Spleen (tissue), 7 donors: ENCODE results near the gene VIPR1.

Experiments
- POLR2A ChIP-seq, 3 donors: fragments of 450-650 bp; IDR thresholded peaks; one replicate each; pipeline ENCODE4 v1.5.1; 2017; ENCODE audit warnings: antibody characterized with exemption in 3 of 3, mild to moderate bottlenecking in 1 of 3
- POLR2AphosphoS5 ChIP-seq, 3 donors: sonication (generic); formaldehyde crosslinking; IDR thresholded peaks; one replicate each; pipeline ENCODE4 v1.5.1; 2017; ENCODE audit warnings: antibody characterized with exemption in 3 of 3
- TF ChIP-seq, protein P1 (sequence below), 11 experiments: fragments of 200-600 bp in 7 of 11; fragments of 450-650 bp in 4 of 11; sonication (generic) in 4 of 11; IDR thresholded peaks in 8 of 11; conservative IDR thresholded peaks in 3 of 11; 1 replicate in 7 of 11; 2 replicates in 4 of 11; pipeline versions ENCODE4 v1.4.0 to v1.8.0; 2016 to 2021; ENCODE audit warnings: antibody characterized with exemption in 11 of 11, inconsistent platforms in 4 of 11, mild to moderate bottlenecking in 1 of 11
- donor health status: DM: no; HTN: no; CAD: no; lungs with moderate emphysema.
- donor health status: DM: no; HTN: no; CAD: no.
- donor health status: DM: no; HTN: no; CAD: no.

DNA sequence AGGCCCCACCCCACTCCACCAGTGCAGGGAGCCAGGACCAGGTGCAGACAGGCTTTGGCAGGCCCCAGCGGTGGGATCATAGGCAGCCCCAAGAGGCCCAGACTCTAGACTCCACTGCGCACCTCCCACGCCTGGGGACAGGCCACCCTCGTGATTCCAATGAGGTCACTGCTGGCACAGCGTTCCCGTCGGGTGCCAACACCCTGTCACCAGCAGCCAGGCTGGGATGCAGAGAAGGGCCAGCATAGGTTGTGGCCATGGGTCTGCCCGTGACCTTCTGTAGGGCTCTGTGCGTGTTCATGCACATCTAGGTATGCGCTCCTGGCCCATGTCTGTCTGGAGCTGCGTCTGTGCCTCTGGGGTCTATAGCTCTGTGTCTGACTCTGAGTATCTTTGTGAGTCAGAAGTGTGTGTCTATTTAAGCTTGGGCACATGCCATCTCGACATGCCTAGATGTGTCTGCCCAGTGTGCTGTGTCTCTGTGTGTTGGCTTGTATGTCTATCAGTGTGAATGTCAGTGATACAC lies 13.0 kb downstream of the VIPR1 start:
- TF ChIP-seq POLR2A (IDR thresholded peaks at IDR 0.05): no peak
- TF ChIP-seq, protein P1, sequence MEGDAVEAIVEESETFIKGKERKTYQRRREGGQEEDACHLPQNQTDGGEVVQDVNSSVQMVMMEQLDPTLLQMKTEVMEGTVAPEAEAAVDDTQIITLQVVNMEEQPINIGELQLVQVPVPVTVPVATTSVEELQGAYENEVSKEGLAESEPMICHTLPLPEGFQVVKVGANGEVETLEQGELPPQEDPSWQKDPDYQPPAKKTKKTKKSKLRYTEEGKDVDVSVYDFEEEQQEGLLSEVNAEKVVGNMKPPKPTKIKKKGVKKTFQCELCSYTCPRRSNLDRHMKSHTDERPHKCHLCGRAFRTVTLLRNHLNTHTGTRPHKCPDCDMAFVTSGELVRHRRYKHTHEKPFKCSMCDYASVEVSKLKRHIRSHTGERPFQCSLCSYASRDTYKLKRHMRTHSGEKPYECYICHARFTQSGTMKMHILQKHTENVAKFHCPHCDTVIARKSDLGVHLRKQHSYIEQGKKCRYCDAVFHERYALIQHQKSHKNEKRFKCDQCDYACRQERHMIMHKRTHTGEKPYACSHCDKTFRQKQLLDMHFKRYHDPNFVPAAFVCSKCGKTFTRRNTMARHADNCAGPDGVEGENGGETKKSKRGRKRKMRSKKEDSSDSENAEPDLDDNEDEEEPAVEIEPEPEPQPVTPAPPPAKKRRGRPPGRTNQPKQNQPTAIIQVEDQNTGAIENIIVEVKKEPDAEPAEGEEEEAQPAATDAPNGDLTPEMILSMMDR (IDR thresholded peaks at IDR 0.05 in 8 of 11, conservative IDR thresholded peaks at IDR 0.05 in 3 of 11): no peak
- TF ChIP-seq POLR2AphosphoS5 (IDR thresholded peaks at IDR 0.05): no peak
